ENCODE measurements around the gene PLB1.

DNA sequence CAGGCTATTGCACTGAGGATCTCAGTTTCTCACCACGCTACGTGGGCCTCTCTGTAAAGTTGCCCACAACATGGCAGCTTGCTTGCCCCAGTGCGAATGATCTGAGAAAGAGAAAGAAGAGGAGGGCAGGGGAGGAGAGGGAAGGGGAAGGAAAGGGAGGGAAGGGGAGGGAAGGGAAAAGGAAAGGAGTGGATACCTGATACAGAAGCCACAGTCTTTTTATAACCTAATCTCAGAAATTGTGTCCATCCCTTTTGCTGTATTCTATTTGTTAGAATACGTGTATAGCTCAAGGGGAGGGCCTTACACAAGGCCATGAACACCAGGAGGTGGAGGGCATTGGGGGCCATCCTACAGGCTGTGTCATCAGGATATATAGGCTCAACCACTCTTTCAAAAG, 177.5 kb downstream of the PLB1 start:
- TF ChIP-seq, protein P1, sequence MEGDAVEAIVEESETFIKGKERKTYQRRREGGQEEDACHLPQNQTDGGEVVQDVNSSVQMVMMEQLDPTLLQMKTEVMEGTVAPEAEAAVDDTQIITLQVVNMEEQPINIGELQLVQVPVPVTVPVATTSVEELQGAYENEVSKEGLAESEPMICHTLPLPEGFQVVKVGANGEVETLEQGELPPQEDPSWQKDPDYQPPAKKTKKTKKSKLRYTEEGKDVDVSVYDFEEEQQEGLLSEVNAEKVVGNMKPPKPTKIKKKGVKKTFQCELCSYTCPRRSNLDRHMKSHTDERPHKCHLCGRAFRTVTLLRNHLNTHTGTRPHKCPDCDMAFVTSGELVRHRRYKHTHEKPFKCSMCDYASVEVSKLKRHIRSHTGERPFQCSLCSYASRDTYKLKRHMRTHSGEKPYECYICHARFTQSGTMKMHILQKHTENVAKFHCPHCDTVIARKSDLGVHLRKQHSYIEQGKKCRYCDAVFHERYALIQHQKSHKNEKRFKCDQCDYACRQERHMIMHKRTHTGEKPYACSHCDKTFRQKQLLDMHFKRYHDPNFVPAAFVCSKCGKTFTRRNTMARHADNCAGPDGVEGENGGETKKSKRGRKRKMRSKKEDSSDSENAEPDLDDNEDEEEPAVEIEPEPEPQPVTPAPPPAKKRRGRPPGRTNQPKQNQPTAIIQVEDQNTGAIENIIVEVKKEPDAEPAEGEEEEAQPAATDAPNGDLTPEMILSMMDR (IDR thresholded peaks at IDR 0.05; ENCODE audit: insufficient read depth, low read length), result no peak
- TF ChIP-seq POLR2AphosphoS5 (IDR thresholded peaks at IDR 0.05; ENCODE audit: low read depth) (no peak), GABPA (IDR thresholded peaks at IDR 0.05; ENCODE audit: low read depth) (no peak), SPI1 (IDR thresholded peaks at IDR 0.05; ENCODE audit: borderline replicate concordance, low read depth) (no peak)
- TF ChIP-seq, protein P2, sequence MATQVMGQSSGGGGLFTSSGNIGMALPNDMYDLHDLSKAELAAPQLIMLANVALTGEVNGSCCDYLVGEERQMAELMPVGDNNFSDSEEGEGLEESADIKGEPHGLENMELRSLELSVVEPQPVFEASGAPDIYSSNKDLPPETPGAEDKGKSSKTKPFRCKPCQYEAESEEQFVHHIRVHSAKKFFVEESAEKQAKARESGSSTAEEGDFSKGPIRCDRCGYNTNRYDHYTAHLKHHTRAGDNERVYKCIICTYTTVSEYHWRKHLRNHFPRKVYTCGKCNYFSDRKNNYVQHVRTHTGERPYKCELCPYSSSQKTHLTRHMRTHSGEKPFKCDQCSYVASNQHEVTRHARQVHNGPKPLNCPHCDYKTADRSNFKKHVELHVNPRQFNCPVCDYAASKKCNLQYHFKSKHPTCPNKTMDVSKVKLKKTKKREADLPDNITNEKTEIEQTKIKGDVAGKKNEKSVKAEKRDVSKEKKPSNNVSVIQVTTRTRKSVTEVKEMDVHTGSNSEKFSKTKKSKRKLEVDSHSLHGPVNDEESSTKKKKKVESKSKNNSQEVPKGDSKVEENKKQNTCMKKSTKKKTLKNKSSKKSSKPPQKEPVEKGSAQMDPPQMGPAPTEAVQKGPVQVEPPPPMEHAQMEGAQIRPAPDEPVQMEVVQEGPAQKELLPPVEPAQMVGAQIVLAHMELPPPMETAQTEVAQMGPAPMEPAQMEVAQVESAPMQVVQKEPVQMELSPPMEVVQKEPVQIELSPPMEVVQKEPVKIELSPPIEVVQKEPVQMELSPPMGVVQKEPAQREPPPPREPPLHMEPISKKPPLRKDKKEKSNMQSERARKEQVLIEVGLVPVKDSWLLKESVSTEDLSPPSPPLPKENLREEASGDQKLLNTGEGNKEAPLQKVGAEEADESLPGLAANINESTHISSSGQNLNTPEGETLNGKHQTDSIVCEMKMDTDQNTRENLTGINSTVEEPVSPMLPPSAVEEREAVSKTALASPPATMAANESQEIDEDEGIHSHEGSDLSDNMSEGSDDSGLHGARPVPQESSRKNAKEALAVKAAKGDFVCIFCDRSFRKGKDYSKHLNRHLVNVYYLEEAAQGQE (IDR thresholded peaks at IDR 0.05; ENCODE audit: insufficient replicate concordance, low read depth), result no peak
